Cardiac fibroblast (primary cell): ENCODE measurements around the gene PLCH2.
A peak's percentile ranks its signal among the peaks of the same experiment; 100 is the strongest.

Source experiments
- DNase-seq, 2 donors: peaks; one replicate each; pipeline versions ENCODE4 v3.0.0 to v3.0.0-alpha.2; 2010; ENCODE audit warnings: low read depth in 2 of 2
- H3K4me3 ChIP-seq, 2 donors: replicated peaks in 1 of 2; 1 replicate in 1 of 2; 2 replicates in 1 of 2; pipeline ENCODE4 v1.5.1; 2011; ENCODE audit warnings: low read depth in 2 of 2, low read length in 2 of 2, mild to moderate bottlenecking in 2 of 2, moderate library complexity in 1 of 2
- TF ChIP-seq, protein P1 (sequence below): IDR thresholded peaks from one replicate; pipeline ENCODE4 v1.5.1; 2011; ENCODE audit warnings: low read depth, mild to moderate bottlenecking, low read length, inconsistent platforms

Gene PLCH2

DNA sequence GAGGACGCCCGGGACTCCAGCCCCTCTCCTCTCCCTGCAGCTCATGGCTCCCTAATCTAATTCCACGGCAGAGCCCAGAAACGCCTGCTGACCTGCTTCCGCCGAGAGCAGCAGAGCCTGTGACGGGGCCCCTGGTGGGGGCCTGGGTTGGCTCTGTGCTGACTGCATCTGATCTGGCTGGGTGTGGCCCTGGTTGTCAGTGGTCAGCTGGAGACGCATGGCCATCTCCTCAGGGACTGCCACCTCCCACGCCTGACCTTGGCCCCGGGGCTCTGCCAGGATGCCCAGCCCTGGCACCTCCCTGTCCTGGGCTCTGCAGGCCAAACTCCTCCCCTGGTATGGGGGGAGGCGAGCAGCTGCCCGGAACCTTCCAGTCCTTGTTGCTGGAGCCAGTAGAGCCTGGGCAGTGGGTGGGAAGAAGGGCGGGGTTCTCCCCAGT lies 1.1 kb upstream of the PLCH2 start:
- H3K4me3 ChIP-seq = no peak overlapping the region
- DNase-seq = peak in 1 of 2 donors; percentile 23
- TF ChIP-seq, protein P1, sequence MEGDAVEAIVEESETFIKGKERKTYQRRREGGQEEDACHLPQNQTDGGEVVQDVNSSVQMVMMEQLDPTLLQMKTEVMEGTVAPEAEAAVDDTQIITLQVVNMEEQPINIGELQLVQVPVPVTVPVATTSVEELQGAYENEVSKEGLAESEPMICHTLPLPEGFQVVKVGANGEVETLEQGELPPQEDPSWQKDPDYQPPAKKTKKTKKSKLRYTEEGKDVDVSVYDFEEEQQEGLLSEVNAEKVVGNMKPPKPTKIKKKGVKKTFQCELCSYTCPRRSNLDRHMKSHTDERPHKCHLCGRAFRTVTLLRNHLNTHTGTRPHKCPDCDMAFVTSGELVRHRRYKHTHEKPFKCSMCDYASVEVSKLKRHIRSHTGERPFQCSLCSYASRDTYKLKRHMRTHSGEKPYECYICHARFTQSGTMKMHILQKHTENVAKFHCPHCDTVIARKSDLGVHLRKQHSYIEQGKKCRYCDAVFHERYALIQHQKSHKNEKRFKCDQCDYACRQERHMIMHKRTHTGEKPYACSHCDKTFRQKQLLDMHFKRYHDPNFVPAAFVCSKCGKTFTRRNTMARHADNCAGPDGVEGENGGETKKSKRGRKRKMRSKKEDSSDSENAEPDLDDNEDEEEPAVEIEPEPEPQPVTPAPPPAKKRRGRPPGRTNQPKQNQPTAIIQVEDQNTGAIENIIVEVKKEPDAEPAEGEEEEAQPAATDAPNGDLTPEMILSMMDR = no peak

DNA sequence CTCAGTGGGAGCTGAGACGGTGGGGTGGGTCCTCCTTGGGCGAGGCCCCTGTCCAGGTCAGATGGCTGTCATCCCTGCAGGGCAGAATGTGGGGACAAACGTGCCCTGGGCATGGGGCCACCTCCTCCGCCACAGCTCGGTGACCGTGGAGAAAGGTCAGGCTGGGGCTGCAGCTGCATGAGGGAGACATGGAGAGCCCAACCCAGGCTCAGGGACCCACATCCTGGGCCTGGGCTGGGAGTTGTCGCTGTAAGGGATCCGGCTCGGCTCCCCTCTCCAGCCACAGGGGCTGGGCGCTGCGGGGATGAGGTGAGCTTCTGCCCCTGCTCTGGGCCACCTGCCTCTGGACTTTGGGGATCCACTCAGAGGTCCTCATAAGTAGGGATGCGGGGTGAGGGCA lies 518 bp upstream of the PLCH2 start:
- DNase-seq = no peak
- TF ChIP-seq, protein P1 = no peak
- H3K4me3 ChIP-seq = no peak overlapping the region

DNA sequence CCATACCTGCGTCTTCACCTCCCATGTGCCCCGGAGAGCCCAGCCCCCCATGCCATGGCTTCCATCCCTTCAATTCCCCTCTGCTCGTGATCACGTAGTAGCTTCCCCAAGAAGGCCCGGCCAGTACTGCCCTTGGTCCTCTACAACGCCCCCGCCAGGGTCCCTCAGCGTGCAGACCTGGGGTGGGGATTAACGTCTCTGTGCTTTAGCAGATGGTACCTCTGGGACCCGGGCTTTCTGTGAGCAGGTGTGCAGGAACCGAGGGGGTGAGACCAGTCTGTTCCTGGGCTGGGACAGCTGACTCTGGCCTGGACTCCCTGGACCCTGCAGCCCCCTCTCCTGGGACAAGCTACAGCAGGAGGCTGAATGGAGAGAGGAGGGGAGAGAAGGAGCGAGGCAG lies 1.2 kb downstream of the PLCH2 start:
- no peak for DNase-seq
- H3K4me3 ChIP-seq = no peak overlapping the region
- TF ChIP-seq, protein P1 = no peak

DNA sequence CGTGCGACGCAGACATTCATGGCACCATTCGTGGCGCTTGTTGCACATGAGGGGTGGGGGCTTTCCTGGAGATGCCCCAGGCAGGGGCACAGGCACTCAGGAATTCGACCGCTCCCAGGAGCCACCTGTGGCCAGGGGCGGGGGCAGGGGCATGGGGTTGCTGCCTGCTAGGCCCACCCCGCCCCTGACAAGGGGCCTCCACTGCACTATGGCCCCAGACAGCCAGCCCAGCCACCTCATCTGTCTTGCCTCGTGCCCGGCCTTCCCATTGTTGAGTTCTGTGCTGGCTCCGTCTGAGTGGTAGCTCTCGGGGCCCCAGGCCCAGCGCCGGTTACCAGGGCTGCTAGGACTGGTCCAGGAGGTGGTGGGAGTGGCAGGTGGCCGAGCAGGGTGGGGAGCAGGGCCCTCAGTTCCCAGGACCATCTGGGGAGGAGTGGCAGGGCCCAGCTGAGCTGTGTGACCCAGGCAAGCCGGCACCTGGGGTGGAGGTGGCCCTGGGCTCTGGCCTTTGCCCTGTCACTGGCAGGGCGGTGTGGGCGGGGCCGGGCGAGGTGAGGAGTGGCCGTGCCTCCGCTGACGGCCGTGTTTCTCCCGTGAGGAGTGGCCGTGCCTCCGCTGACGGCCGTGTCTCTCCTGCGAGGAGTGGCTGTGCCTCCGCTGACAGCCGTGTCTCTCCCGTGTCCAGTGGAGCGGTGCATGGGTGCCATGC lies 1.9 kb downstream of the PLCH2 start:
- DNase-seq = no peak
- no peak overlapping the region for H3K4me3 ChIP-seq
- TF ChIP-seq, protein P1 = no peak

DNA sequence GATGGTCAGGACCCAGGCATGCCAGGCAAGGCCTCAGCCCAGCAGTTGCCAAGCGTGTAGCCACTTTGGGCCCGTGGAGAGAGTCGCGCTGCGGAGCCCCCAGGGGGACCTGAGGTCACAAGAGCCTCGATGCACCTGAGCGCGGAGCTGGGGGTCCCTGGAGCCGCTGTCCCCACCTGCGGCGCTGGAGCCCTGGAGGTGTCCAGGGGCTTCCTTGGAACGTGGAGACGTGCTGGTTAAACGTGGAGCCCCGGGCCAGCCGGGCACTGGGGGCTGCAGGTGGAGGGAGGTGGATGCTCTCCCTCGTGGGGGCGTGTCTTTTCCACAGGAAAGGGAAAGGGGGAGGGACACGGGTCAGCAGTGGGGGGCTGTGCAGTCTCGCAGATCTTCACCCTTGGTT lies 3.1 kb downstream of the PLCH2 start:
- DNase-seq = no peak
- TF ChIP-seq, protein P1 = no peak
- no peak overlapping the region for H3K4me3 ChIP-seq

DNA sequence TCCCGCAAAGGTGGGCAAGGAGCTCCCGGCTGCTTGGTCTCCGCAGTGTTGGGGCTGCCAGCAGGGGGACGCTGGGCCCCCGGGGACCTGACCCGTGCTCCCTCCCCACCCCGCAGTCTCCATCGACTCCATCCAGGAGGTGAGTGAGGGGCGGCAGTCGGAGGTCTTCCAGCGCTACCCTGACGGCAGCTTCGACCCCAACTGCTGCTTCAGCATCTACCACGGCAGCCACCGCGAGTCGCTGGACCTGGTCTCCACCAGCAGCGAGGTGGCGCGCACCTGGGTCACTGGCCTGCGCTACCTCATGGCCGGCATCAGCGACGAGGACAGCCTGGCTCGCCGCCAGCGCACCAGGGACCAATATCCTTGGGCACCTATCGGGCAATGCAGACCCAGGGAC lies 3.5 kb downstream of the PLCH2 start:
- H3K4me3 ChIP-seq = no peak overlapping the region
- TF ChIP-seq, protein P1 = no peak
- no peak for DNase-seq
